GM21717 (cell line): ENCODE results near the gene PLEKHO2.

Experiments used
- ATAC-seq: cut with Tn5 transposase; IDR thresholded peaks from one replicate; pipeline ENCODE4 v1.9.1; 2021; ENCODE audit warnings: mild to moderate bottlenecking, moderate library complexity; ENCODE audit not compliant: unreplicated experiment

Gene PLEKHO2

GRCh38 chr15:64911311-64912186 is 69.8 kb downstream of the PLEKHO2 start, which contains the start of gene ANKDD1A:
ANKDD1A (plus strand) TSS chr15:64911902; CDS start chr15:64911931, 29 bp downstream.
- ATAC-seq: no peak

GRCh38 chr15:64912379-64913325 is 70.9 kb downstream of the PLEKHO2 start:
- no peak for ATAC-seq

- ATAC-seq: no peak
Measured at GRCh38 chr15:64915518-64916227, 74.0 kb downstream of the PLEKHO2 start.

GRCh38 chr15:64916365-64916764 is 74.7 kb downstream of the PLEKHO2 start:
- no peak for ATAC-seq

- ATAC-seq: no peak
Measured at GRCh38 chr15:64917211-64917610, 75.5 kb downstream of the PLEKHO2 start.
